ENCODE results near the gene MAPK10. TPM values are rescaled to one million over a fixed set of nuclear protein-coding genes. Genes with fewer than 3 reads are reported as not detected.

The MAPK10 gene
- total and polyA plus RNA-seq, 2 donors (not counting 3 experiments of a cell fraction or from before 2014, with no cell fraction given), result 0.17 TPM; not detected in 1

DNA sequence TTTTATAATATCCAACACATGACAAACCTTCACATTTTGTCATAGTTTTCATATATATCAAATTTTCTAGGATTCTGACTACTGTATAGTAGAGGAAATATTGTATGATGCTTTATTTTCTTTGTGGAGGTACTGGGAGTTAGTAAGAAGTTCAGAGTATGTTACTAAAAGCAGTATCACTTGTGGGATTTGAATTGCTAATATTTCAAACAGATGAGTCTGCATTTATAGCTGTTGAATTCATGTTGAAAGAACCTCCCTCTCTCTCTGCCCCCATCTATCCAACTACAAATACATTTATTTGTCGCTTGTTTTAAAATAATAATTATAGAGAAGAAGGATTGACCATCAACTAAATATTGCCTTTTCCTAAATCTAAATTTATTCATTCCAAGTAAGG, 29.8 kb upstream of the MAPK10 start:
- Histone ChIP-seq H3K4me2 (ENCODE audit: insufficient read depth, low read length) (no peak overlapping the region), H3K79me2 (ENCODE audit: control insufficient read depth, insufficient read depth, low read length) (no peaks in the 10 kb centered on the region), H3K4me3 (replicated peaks in 1 of 3; ENCODE audit: insufficient read depth in 1 of 3, low read depth in 1 of 3, low read length in 3 of 3) (no peak overlapping the region), H2AFZ (ENCODE audit: low read depth, low read length) (no peak overlapping the region), H3K27me3 (ENCODE audit: control insufficient read depth in 2 of 2, insufficient read depth in 2 of 2, low read length in 2 of 2) (peaks cover 0 to 3% of the 10 kb centered on the region in 2 experiments), H4K20me1 (replicated peaks; ENCODE audit: control insufficient read depth, extremely low read depth, insufficient read depth, low read length) (no peaks in the 10 kb centered on the region), H3K9ac (replicated peaks; ENCODE audit: extremely low read depth, insufficient read depth, low read length) (no peak overlapping the region), H3K36me3 (ENCODE audit: control insufficient read depth in 2 of 2, extremely low read depth in 1 of 2, insufficient read depth in 2 of 2, low read length in 2 of 2) (no peaks in the 10 kb centered on the region), H3K27ac (ENCODE audit: insufficient read depth, low read depth, low read length) (no peak overlapping the region), H3K4me1 (ENCODE audit: control insufficient read depth, extremely low read depth, insufficient read depth, low read length) (no peaks in the 10 kb centered on the region), H3K9me1 (replicated peaks; ENCODE audit: control insufficient read depth, extremely low read depth, insufficient read depth, low read length) (no peaks in the 10 kb centered on the region), H3K9me3 (replicated peaks; ENCODE audit: control insufficient read depth, insufficient read depth, low read length) (no peaks in the 10 kb centered on the region)
- BruUV-seq (replicated peaks), result no TSS peak
- no peak for TF ChIP-seq POLR2AphosphoS5 (IDR thresholded peaks at IDR 0.05; ENCODE audit: insufficient read depth, low read depth, low read length)
- TF ChIP-seq, protein P1, sequence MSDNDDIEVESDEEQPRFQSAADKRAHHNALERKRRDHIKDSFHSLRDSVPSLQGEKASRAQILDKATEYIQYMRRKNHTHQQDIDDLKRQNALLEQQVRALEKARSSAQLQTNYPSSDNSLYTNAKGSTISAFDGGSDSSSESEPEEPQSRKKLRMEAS (IDR thresholded peaks at IDR 0.05; ENCODE audit: insufficient read depth, insufficient read length), result no peak
- no peak for TF ChIP-seq GATA2 (IDR thresholded peaks at IDR 0.05; ENCODE audit: insufficient read depth, insufficient read length, low read depth, low read length)
- TF ChIP-seq JUN (IDR thresholded peaks at IDR 0.05; ENCODE audit: borderline replicate concordance, insufficient read depth, insufficient read length, low read depth), result no peak
- TF ChIP-seq FOS (IDR thresholded peaks at IDR 0.05; ENCODE audit: borderline replicate concordance, insufficient read depth, low read length), result no peak
- FAIRE-seq, result no peak
- POLR2A ChIA-PET, result no interaction called here
- CTCF ChIA-PET, result no interaction called here
- no peak for DNase-seq (ENCODE audit: low read depth, low spot score)
- intact Hi-C loops (cut with micrococcal nuclease), result no loop called here
- dilution Hi-C loops (cut with MboI; ENCODE audit: extremely low pct_ligation_motif_present, low sequenced_read_pairs), result no loop called here

DNA sequence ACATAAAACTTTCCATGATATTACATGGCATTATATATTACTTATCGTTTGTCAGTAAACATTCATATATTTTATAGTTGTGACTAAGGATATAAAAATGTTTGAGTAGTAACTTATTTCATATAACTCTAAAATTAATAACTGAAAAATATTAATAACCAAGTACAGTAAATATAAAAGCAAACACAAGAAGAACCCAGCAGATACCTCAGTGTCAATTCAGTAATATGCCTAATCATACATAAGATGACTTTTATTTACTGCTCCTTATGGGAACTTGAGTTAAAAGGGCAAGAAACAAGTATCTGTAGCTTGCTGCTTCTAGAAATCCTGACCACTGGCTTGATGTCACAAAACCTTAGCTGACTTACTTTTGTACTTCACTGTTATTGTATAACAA, 28.4 kb upstream of the MAPK10 start:
- BruUV-seq (replicated peaks), result no TSS peak
- Histone ChIP-seq H3K9me1 (replicated peaks; ENCODE audit: control insufficient read depth, extremely low read depth, insufficient read depth, low read length) (no peaks in the 10 kb centered on the region), H3K36me3 (ENCODE audit: control insufficient read depth in 2 of 2, extremely low read depth in 1 of 2, insufficient read depth in 2 of 2, low read length in 2 of 2) (no peaks in the 10 kb centered on the region), H4K20me1 (replicated peaks; ENCODE audit: control insufficient read depth, extremely low read depth, insufficient read depth, low read length) (no peaks in the 10 kb centered on the region), H3K9ac (replicated peaks; ENCODE audit: extremely low read depth, insufficient read depth, low read length) (no peak overlapping the region), H2AFZ (ENCODE audit: low read depth, low read length) (no peak overlapping the region), H3K4me2 (ENCODE audit: insufficient read depth, low read length) (no peak overlapping the region), H3K79me2 (ENCODE audit: control insufficient read depth, insufficient read depth, low read length) (no peaks in the 10 kb centered on the region), H3K27me3 (ENCODE audit: control insufficient read depth in 2 of 2, insufficient read depth in 2 of 2, low read length in 2 of 2) (peaks cover 0 to 3% of the 10 kb centered on the region in 2 experiments), H3K9me3 (replicated peaks; ENCODE audit: control insufficient read depth, insufficient read depth, low read length) (no peaks in the 10 kb centered on the region), H3K4me1 (ENCODE audit: control insufficient read depth, extremely low read depth, insufficient read depth, low read length) (no peaks in the 10 kb centered on the region), H3K4me3 (replicated peaks in 1 of 3; ENCODE audit: insufficient read depth in 1 of 3, low read depth in 1 of 3, low read length in 3 of 3) (no peak overlapping the region), H3K27ac (ENCODE audit: insufficient read depth, low read depth, low read length) (no peak overlapping the region)
- no peak for FAIRE-seq
- TF ChIP-seq GATA2 (IDR thresholded peaks at IDR 0.05; ENCODE audit: insufficient read depth, insufficient read length, low read depth, low read length), result no peak
- ChIA-PET POLR2A (no interaction called here), CTCF (no interaction called here)
- no peak for DNase-seq (ENCODE audit: low read depth, low spot score)
- dilution Hi-C loops (cut with MboI; ENCODE audit: extremely low pct_ligation_motif_present, low sequenced_read_pairs) (no loop called here), intact Hi-C loops (cut with micrococcal nuclease) (no loop called here)

Data from endothelial cell of umbilical vein (primary cell).